ENCODE results near the gene EML4. TPM values are rescaled to one million over a fixed set of nuclear protein-coding genes. Genes with fewer than 3 reads are reported as not detected.

The EML4 gene
- total RNA-seq, 2 experiments from 2014 or later, result 37.1 to 43.2 TPM

- no peak overlapping the region for H3K4me2 ChIP-seq (ENCODE audit: low read length)
- ChIA-PET CTCF (ENCODE audit: unreplicated experiment) (no interaction called here), POLR2A (interaction anchor here (0.7 to 1.2 kb wide), 3 partner anchors 11 to 382 kb away, joined by 3 to 4 read pairs (median 4); no protein-coding TSS in a partner anchor)
- no peaks in the 10 kb centered on the region for H3K9me2 ChIP-seq (ENCODE audit: insufficient read depth, low read length)
- H3K36me3 ChIP-seq (ENCODE audit: insufficient read depth, low read length), result no peaks in the 10 kb centered on the region
- H4K20me1 ChIP-seq (ENCODE audit: insufficient read depth, low read length), result no peaks in the 10 kb centered on the region
- no TSS peak for BruUV-seq (replicated peaks)
- no peaks in the 10 kb centered on the region for H3K79me2 ChIP-seq (ENCODE audit: insufficient read depth, low read depth, low read length)
- intact Hi-C loops (cut with micrococcal nuclease; ENCODE audit: unreplicated experiment), result no loop called here
- no peak overlapping the region for H3K27ac ChIP-seq (ENCODE audit: low read depth, low read length, poor library complexity, severe bottlenecking)
- TF ChIP-seq CTCF (conservative IDR thresholded peaks at IDR 0.05; ENCODE audit: low read length) (no peak), EZH2phosphoT487 (IDR thresholded peaks at IDR 0.05; ENCODE audit: borderline replicate concordance, low read depth, low read length) (no peak)
- no peaks in the 10 kb centered on the region for H3K9me3 ChIP-seq (ENCODE audit: low read length)
- H3K4me1 ChIP-seq (ENCODE audit: insufficient read depth, low read length, poor library complexity, severe bottlenecking), result peaks cover 29% of the 10 kb centered on the region
- no peak for DNase-seq (ENCODE audit: low spot score)
- no peak overlapping the region for H2AFZ ChIP-seq (ENCODE audit: low read length)
- H3K4me3 ChIP-seq (ENCODE audit: low read depth, low read length, poor library complexity, severe bottlenecking), result no peak overlapping the region
These were observed 30.8 kb upstream of the EML4 start for GRCh38 chr2:42138163-42139015.

GRCh38 chr2:42139101-42139500 lies 30.1 kb upstream of the EML4 start:
- CTCF ChIA-PET (ENCODE audit: unreplicated experiment), result no interaction called here
- POLR2A ChIA-PET, result interaction anchor here (0.6 to 1.2 kb wide), 4 partner anchors 11 to 130 kb away, joined by 3 to 4 read pairs (median 4); no protein-coding TSS in a partner anchor

More at GRCh38 chr2:42139101-42139500, 30.1 kb upstream of the EML4 start:
- Histone ChIP-seq H3K27ac (ENCODE audit: low read depth, low read length, poor library complexity, severe bottlenecking) (no peak overlapping the region), H3K9me2 (ENCODE audit: insufficient read depth, low read length) (no peaks in the 10 kb centered on the region), H4K20me1 (ENCODE audit: insufficient read depth, low read length) (no peaks in the 10 kb centered on the region), H3K79me2 (ENCODE audit: insufficient read depth, low read depth, low read length) (no peaks in the 10 kb centered on the region), H3K4me3 (ENCODE audit: low read depth, low read length, poor library complexity, severe bottlenecking) (no peak overlapping the region), H3K4me2 (ENCODE audit: low read length) (no peak overlapping the region), H2AFZ (ENCODE audit: low read length) (no peak overlapping the region), H3K9me3 (ENCODE audit: low read length) (no peaks in the 10 kb centered on the region), H3K36me3 (ENCODE audit: insufficient read depth, low read length) (no peaks in the 10 kb centered on the region), H3K4me1 (ENCODE audit: insufficient read depth, low read length, poor library complexity, severe bottlenecking) (peaks cover 23% of the 10 kb centered on the region)
- intact Hi-C loops (cut with micrococcal nuclease; ENCODE audit: unreplicated experiment), result no loop called here
- BruUV-seq (replicated peaks), result no TSS peak
- TF ChIP-seq CTCF (conservative IDR thresholded peaks at IDR 0.05; ENCODE audit: low read length) (no peak), EZH2phosphoT487 (IDR thresholded peaks at IDR 0.05; ENCODE audit: borderline replicate concordance, low read depth, low read length) (no peak)
- DNase-seq (ENCODE audit: low spot score), result no peak
